GM19438 (cell line): ENCODE results near the gene PHYHD1.

ENCODE experiments used
- ATAC-seq: cut with Tn5 transposase; IDR thresholded peaks from one replicate; pipeline ENCODE4 v1.9.1; 2021; ENCODE audit warnings: low read depth; ENCODE audit not compliant: unreplicated experiment

PHYHD1 gene

DNA sequence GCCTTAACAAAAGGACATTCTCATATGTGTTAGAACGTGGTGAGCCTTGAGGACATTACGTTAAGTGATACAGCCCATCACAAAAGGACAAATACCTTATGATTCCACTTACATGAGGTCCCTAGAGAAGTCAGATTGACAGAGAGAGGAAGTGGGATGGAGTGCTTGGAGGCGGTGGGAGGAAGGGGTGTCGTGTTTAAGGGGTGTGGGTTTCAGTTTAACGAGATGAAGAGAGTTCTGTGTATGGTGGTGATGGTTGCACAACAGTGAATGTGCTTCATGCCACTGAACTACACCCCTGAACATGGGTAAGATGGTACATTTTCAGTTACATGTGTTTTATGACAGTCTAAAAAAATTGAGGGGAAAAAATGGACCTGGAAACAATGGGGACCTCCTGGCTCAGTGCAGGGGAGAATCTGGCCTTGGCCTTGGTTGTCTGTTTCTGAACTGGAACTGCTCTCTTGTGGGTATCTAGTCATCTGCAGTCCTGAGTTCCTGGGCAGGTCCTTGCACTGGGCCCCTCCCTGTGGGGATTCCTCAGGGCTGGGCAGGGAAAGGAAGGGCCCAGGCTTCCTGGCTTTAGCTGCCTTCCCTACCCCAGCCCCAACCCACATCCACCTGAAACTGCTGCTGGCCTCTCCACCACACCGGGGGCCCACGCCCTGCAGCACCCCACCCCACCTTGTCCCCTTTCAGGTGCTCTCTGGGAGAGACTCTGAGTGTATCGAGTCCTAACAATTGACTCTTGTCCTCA is 21.0 kb upstream of the PHYHD1 start:
- ATAC-seq = no peak

DNA sequence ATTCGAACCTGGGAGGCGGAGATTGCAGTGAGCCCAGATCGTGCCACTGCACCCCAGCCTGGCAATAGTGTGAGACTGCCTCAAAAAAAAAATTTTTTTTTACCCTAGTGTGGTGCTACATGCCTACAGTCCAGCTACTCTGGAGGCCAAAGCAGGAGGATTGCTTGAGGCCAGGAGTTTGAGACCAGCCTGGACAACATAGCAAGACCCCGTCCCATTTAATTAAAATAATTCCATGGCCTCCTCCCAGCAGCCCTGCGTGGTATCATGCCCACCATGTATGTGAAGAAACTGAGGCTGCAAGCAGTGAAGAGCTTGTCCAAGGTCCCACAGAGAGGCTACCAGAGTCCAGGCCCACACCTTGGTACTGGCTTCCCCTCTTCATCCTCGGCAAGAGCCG is 19.4 kb upstream of the PHYHD1 start:
- ATAC-seq = no peak

DNA sequence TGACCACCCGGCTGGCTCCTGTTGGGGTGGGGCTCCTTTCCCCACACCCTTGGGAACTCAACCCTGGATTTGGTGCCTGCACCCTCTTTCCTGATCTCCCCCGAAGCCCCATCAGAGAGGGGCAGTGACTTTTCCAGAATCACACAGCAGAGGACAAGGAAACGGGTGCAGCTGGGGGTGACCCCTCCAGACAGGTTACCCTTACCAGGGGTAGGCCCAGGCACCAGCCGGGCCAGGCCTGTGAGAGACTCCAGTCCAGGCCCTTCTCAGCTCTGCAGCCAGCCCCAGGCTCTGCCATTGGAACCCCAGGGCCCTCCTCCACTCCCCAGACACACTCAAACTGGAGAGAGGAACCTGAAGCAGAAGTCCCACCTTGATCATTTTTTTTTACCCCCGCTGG is 19.0 kb upstream of the PHYHD1 start:
- ATAC-seq = peak; percentile 26

DNA sequence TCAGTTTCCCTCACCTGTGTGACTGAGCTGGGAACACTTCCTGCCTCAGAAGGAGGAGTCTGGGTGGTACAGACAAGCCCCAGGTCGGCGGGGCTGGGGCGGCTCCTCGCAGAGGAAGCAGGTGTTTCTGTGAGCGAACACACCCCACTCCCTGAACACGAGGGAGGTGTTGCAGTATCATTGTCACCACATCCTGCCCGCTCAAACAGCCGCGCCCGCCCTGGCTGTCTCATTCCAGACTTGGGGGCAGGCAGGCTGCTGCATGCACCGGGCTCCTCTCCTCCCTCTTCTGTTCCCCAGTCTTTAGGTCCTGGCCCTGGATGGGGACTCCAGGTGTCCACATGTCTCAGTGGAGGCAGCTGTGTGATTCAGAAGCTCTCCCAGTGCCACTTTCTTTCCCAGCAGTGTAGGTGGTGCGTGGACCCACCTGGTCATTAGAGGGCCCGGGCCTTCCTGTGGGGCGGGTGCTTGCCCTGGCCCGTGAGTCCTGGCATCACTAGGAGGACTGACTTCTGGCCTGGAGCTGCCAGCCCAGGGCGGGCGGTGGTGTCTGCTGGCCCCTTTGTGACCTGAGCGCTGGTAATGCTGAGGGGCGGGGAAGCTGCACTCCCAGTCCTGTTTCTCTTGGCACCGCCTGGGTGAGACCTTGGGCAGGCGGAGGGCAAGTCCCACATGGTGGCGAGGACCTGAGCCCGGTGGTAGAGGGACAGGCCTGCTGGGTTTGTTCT is 18.3 kb upstream of the PHYHD1 start:
- peak; percentile 82 for ATAC-seq

DNA sequence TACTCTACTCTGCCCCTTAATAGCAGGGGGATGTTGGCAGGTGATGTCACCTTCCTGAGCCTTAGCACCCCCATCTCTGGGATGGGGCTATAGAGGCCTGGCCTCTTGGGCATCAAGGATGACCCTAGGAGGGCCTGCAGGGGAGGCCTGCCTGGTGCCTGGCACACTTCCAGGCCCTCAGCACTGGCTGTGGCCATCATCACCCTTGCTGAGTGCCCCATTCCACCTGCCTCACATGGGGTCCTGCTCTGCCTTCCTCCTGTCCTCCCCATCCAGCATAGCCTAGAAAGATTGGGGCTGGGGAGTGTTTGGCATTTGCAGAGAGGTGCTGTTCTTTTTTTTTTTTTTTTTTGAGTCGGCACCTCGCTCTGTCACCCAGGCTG is 17.7 kb upstream of the PHYHD1 start:
- ATAC-seq = no peak

DNA sequence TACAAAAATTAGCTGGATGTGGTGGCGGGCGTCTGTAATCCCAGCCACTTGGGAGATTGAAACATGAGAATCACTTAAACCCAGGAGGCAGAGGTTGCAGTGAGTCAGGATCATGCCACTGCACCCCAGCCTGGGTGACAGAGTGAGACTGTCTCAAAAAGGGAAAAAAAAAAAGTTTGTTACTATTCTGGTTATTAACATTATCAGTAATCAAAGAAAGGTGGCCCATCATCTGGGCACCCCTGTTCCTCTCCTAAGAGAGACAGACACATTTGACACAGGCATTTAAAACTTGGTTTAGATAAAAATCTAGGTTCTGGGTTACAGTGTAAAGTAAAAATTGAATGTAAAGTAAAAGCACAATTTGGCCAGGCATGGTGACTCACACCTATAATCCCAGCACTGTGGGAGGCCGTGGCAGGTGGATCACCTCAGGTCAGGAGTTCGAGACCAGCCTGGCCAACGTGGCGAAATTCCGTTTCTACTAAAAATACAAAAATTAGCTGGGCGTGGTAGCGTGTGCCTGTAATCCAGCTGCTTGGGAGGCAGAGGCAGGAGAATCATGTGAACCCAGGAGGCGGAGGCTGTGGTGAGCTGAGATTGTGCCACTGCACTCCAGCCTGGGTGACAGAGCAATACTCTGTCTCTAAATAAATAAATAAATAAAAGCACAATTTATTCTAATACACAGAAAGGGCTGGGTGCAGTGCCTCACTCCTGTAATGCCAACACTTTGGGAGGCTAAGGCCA is 16.7 kb upstream of the PHYHD1 start:
- ATAC-seq = no peak

DNA sequence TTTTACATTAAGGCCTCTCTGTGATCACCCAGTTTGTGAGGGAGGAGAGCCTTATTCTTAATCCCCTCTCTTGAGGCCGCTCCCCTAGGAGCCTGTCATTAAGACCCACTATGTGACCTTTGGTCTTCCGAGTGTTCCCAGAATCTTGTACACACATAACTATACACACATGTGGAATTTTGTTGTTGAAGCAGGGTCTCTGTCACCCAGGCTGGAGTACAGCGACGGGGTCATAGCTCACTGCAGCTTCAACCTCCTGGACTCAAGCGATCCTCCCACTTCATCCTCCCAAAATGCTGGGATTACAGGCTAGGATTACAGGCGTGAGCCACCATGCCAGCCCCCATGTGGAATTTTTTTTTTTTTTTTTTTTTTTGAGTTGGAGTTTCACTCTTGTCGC is 14.8 kb upstream of the PHYHD1 start:
- no peak for ATAC-seq

DNA sequence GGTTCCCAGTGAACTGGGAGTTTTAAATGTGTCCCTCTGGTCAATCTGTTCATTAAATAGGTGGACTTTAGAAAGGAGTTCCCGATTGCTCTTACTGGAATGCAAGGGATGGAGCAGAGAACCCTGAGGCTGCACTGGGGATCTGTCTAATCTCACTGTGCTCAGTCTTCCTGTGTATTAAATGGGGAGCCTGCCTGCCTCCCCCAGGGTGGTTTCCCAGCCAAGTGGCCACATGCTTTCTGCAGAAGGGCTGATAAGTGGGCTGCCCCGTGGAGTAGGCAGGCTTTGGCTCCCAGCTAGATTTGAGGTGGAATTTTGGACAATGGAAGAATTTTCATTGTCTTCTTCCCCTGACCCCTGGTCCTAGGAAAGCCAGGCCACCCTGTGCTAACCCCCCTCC is 14.0 kb upstream of the PHYHD1 start:
- no peak for ATAC-seq

DNA sequence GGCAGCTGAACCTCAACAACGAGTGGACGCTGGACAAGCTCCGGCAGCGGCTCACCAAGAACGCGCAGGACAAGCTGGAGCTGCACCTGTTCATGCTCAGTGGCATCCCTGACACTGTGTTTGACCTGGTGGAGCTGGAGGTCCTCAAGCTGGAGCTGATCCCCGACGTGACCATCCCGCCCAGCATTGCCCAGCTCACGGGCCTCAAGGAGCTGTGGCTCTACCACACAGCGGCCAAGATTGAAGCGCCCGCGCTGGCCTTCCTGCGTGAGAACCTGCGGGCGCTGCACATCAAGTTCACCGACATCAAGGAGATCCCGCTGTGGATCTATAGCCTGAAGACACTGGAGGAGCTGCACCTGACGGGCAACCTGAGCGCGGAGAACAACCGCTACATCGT is 12.4 kb upstream of the PHYHD1 start:
- ATAC-seq = no peak

DNA sequence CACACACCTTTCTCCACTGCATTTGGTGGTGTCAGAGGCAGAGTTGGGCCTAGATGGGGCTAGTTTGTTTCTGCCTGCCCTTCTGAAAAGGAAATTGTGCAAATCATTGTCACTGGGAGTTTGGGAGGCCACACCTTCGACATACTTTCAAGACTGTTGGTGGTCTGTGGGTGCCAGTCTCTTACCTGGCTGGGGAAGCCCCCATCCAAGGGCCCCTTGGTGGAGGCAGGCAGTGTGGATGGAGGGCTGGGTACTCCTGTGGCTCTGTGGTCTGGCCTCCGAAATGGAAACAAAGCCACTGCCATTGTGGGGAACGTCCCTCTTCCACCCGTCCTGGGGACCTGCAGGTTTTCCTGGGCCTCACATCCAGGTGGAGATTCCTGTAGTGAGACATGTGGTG is 10.9 kb upstream of the PHYHD1 start:
- no peak for ATAC-seq

DNA sequence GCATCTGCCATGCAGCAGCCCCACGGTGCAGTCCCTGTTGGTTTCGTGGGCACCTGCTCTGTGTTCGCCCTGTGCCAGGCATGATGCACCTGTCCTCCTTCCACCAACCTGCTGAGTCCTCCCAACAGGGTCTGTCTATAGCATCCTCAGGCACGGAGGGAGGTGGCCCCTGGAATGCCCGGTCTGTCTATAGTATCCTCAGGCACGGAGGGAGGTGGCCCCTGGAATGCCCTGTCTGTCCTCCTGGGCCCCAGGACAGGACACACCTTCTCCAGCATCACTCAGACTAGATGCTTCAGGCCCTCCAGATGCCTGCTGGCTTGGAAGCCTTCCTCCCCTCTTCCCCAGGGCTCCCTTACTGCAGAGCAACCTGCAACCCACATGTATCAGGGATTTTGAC is 9.9 kb upstream of the PHYHD1 start:
- no peak for ATAC-seq

DNA sequence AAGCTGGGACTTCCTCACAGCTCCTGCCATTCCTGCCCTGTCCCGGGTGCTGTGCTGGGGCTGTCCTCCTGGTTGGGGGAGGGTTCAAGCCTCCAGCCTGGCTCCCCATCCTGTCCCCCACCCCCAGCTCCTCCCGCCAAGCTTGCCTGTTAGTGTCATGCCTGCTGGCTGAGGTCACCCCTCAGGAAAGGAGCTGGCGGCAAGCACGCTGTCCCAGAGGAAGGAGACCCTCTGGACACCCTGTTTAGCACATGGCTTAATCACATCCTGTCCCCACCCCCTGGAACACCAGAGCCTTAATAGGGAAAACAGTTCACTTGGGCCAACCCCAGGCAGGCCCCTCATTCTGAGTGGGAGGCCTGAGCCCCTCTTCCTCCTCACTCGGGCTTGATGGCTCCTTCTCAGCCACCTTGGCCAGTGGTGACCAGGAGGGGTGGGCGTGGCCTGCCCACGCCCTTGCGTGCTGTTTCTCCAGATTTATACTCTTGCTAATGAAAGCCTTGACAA is 9.2 kb upstream of the PHYHD1 start:
- ATAC-seq = no peak

DNA sequence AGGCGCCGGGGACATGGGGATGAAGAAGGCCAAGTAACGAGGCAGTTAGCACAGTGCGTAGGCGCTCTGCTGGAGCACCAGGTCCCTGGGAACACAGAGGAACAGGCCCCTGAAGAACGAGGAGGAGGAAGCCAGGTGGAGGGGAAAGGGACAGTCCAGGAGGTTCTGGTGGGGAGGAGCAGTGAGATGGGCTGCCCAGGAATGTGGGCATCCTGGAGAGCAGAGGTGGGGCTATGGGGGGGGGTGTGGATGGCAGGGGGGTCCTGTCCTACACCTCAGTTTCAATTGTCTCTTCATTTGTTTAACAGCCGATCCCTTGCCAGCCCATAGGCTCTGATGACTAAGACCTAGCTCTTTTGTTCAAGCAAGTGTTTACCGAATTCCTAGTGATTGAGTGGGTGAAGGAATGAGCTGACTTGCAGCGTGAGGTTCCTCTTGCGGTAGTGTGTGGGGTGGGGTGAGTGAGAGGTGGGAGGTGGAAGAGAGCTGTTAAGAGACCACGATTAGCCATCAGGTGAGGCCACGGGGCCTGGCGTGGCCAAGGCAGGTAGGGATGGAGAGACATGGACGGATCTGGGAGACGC is 8.4 kb upstream of the PHYHD1 start:
- no peak for ATAC-seq

DNA sequence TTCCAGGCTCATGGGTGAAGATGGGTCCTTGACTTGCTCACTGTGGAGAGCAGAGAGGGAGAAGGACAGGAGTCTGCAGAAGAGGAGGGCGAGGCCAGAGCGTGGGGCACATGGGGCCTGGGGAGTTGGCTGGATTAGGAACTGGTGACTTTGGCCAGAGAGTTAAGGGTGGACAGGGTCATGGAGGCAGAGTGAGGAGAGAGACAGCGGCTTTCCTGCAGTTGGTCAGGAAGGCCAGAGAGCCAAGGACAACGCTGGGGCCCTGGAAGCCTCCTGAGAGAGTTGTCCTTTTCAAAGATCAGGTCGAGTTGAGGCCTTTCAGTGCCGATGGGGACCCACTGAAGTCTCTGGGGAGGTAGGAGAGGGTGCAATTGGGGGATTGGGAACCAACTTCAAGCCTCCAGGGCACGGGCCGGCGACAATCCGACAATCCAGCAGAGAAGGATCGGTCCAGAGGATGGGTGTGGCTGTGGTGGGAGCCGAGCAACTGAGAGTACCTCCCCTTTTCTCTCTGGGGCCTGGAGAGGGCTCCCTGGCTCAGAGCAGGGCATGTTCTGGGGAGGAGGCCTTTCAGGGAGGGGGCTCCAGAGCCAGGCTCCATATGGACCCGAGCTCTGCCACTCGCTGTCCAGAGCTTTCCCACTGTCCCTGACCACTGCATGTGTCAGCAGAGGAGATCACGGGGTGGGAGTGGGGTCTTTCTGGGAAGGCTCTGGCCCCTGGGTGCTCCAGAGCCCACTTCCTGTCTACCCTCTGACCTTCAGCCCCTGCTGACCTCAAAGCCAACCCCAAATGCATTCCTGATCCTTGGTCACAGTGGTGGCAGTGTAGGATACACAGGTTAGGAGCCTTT is 7.5 kb upstream of the PHYHD1 start:
- no peak for ATAC-seq

DNA sequence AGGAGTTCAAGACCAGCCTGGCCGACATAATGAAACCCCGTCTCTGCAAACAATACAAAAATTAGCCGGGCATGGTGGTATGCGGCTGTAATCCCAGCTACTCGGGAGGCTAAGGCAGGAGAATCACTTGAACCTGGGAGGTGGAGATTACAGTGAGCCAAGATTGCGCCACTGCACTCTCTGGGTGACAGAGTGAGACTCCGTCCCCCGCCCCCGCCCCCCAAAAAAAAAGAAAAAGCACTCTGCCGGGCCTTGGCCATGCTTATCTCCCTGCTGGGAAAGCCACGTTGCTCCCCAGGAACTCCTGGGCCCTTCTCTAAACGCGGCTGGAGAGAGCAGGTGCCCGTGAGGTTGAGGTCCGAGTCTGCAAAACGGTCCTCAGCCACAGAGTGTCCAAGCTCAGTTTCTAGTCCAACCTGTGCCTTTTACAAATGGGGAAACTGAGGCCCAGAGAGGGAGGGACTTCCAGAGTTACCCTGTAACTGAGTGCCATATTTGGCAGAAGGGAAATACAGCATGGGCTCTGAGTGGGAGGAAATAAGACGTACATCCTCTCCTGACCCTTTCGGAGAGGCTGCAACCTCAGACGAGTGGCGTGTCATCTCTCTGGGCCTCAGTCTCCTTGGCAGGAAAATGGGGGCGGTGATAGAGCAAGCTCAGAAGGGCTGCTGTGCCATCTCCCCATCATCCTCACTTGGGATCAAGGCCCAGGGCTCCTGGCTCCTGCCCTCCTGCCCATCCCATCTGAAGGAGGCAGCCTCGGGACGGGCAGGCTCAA is 6.6 kb upstream of the PHYHD1 start:
- ATAC-seq = no peak

DNA sequence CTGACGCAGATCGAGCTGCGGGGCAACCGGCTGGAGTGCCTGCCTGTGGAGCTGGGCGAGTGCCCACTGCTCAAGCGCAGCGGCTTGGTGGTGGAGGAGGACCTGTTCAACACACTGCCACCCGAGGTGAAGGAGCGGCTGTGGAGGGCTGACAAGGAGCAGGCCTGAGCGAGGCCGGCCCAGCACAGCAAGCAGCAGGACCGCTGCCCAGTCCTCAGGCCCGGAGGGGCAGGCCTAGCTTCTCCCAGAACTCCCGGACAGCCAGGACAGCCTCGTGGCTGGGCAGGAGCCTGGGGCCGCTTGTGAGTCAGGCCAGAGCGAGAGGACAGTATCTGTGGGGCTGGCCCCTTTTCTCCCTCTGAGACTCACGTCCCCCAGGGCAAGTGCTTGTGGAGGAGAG is 4.6 kb upstream of the PHYHD1 start:
- ATAC-seq = no peak

DNA sequence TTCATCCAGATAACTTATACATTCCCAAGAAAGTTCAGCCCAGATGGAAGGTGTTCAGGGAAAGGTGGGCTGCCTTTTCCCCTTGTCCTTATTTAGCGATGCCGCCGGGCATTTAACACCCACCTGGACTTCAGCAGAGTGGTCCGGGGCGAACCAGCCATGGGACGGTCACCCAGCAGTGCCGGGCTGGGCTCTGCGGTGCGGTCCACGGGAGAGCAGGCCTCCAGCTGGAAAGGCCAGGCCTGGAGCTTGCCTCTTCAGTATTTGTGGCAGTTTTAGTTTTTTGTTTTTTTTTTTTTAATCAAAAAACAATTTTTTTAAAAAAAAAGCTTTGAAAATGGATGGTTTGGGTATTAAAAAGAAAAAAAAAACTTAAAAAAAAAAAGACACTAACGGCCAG is 4.0 kb upstream of the PHYHD1 start:
- ATAC-seq = no peak

DNA sequence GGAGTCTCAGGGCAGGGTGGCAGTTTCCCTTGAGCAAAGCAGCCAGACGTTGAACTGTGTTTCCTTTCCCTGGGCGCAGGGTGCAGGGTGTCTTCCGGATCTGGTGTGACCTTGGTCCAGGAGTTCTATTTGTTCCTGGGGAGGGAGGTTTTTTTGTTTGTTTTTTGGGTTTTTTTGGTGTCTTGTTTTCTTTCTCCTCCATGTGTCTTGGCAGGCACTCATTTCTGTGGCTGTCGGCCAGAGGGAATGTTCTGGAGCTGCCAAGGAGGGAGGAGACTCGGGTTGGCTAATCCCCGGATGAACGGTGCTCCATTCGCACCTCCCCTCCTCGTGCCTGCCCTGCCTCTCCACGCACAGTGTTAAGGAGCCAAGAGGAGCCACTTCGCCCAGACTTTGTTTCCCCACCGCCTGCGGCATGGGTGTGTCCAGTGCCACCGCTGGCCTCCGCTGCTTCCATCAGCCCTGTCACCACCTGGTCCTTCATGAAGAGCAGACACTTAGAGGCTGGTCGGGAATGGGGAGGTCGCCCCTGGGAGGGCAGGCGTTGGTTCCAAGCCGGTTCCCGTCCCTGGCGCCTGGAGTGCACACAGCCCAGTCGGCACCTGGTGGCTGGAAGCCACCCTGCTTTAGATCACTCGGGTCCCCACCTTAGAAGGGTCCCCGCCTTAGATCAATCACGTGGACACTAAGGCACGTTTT is 3.5 kb upstream of the PHYHD1 start:
- no peak for ATAC-seq

DNA sequence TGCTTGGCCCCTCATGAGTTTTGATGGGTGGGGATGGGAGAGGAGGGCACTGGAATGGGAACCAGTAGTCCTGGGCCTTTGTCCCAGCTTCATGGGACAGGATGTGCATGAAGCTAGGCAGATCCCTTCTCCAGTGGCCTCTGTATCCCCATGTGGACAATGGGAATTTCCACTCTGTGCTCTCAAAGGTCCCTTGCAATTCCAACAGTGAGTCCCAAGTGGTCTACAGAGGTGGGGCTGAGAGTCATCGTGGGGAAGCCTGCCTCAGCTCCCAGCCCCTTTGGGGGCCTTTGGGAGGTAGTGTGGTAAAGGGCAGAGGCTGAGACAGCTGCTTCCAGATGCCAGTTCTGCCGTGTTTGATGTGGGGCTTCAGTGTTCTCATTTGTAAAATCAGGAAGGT is 1.9 kb upstream of the PHYHD1 start:
- ATAC-seq = no peak
